Neural crest cell (in vitro differentiated cells): Measurements from ENCODE around the gene ABCB8. TPM values are rescaled to one million over a fixed set of nuclear protein-coding genes. Genes with fewer than 3 reads are reported as not detected.

ENCODE experiments used
- DNase-seq: peaks from one replicate; pipeline ENCODE4 v3.0.0; 2021; ENCODE audit warnings: low read depth, mixed read lengths, low spot score
- H3K27ac Mint-ChIP-seq: one replicate; pipeline ENCODE4 v1.8.0; 2021; ENCODE audit warnings: mild to moderate bottlenecking, mixed read lengths; ENCODE audit not compliant: unreplicated experiment
- H3K27me3 Mint-ChIP-seq: 2 replicates; pipeline ENCODE4 v1.8.0; 2021; ENCODE audit warnings: low read depth, mild to moderate bottlenecking, mixed read lengths
- H3K36me3 Mint-ChIP-seq: 2 replicates; pipeline ENCODE4 v1.8.0; 2021; ENCODE audit warnings: low read depth, mild to moderate bottlenecking, mixed read lengths
- H3K4me1 Mint-ChIP-seq: 2 replicates; pipeline ENCODE4 v1.8.0; 2021; ENCODE audit warnings: mixed read lengths
- H3K4me3 Mint-ChIP-seq: one replicate; pipeline ENCODE4 v1.8.0; 2021; ENCODE audit warnings: mild to moderate bottlenecking, mixed read lengths
- H3K9me3 Mint-ChIP-seq: 2 replicates; pipeline ENCODE4 v1.8.0; 2021; ENCODE audit warnings: mixed read lengths
- total RNA-seq: library from RNA; stranded (reverse); gene quantifications from 2 replicates; pipeline ENCODE4 v1.2.1, GENCODE V29; 2021
- TF ChIP-seq, protein P1 (sequence below): fragments of 200-600 bp; sonication (generic); conservative IDR thresholded peaks from 2 replicates; pipeline ENCODE4 v1.5.0; 2021; ENCODE audit warnings: antibody characterized with exemption, mild to moderate bottlenecking

The ABCB8 gene
- total RNA-seq, 1 donor from 2014 or later = 43.5 TPM

DNA sequence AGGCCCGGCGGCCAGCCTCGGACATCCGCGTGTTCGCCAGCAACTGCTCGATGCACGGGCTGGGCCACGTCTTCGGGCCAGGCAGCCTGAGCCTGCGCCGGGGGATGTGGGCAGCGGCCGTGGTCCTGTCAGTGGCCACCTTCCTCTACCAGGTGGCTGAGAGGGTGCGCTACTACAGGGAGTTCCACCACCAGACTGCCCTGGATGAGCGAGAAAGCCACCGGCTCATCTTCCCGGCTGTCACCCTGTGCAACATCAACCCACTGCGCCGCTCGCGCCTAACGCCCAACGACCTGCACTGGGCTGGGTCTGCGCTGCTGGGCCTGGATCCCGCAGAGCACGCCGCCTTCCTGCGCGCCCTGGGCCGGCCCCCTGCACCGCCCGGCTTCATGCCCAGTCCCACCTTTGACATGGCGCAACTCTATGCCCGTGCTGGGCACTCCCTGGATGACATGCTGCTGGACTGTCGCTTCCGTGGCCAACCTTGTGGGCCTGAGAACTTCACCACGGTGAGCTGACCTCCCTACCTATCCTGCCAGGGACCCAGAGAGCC, 20.7 kb downstream of the ABCB8 start:
- no peak for DNase-seq
- H3K4me1 Mint-ChIP-seq = no peaks in the 10 kb centered on the region
- peaks cover 19% of the 10 kb centered on the region for H3K27me3 Mint-ChIP-seq
- no peaks in the 10 kb centered on the region for H3K36me3 Mint-ChIP-seq
- TF ChIP-seq, protein P1, sequence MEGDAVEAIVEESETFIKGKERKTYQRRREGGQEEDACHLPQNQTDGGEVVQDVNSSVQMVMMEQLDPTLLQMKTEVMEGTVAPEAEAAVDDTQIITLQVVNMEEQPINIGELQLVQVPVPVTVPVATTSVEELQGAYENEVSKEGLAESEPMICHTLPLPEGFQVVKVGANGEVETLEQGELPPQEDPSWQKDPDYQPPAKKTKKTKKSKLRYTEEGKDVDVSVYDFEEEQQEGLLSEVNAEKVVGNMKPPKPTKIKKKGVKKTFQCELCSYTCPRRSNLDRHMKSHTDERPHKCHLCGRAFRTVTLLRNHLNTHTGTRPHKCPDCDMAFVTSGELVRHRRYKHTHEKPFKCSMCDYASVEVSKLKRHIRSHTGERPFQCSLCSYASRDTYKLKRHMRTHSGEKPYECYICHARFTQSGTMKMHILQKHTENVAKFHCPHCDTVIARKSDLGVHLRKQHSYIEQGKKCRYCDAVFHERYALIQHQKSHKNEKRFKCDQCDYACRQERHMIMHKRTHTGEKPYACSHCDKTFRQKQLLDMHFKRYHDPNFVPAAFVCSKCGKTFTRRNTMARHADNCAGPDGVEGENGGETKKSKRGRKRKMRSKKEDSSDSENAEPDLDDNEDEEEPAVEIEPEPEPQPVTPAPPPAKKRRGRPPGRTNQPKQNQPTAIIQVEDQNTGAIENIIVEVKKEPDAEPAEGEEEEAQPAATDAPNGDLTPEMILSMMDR = no peak
- H3K4me3 Mint-ChIP-seq = no peak overlapping the region
- no peak overlapping the region for H3K27ac Mint-ChIP-seq
- H3K9me3 Mint-ChIP-seq = no peaks in the 10 kb centered on the region

DNA sequence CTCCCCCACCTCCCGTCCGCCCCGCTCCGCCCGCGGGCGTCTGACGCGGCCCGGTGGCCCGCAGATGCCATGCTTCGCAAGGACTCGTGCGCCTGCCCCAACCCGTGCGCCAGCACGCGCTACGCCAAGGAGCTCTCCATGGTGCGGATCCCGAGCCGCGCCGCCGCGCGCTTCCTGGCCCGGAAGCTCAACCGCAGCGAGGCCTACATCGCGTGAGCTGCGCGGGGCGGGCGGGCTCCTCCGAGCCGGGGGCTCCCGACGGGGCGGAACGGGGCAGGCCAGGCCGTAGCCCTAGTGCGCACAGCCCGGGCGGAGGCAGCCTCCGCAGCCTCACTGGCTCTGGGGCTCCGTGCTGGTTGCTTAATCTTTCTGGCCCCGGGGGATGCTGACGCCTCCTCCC, 22.9 kb downstream of the ABCB8 start:
- Mint-ChIP-seq H3K36me3 (no peaks in the 10 kb centered on the region), H3K9me3 (no peaks in the 10 kb centered on the region), H3K4me3 (no peak overlapping the region), H3K27me3 (peaks cover 19% of the 10 kb centered on the region), H3K27ac (no peak overlapping the region), H3K4me1 (peaks cover 2% of the 10 kb centered on the region)
- TF ChIP-seq, protein P1 = no peak
- peak; percentile 55 for DNase-seq

DNA sequence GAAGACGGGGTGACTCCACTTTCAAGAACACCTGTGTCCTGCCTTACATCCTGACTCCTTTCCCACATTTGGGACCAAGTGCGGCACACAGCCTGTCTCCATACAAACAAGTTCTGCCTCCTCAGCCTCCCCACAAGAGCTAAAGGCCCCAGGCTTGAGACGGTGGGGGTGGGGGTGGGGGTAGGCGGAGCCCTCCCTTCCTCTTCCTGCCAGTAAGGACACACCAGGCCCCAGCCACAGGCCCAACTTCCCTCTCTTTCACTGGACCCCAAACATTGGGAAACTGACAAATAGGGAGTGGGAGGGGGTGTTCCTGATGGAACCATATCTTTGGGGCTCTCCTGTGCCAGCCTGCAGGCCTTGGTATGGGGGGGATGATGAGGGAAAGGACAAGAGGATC, 24.8 kb downstream of the ABCB8 start:
- Mint-ChIP-seq H3K27me3 (peaks cover 16% of the 10 kb centered on the region), H3K4me3 (peak overlapping the region; percentile 28), H3K4me1 (peaks cover 21% of the 10 kb centered on the region), H3K36me3 (no peaks in the 10 kb centered on the region), H3K9me3 (no peaks in the 10 kb centered on the region), H3K27ac (no peak overlapping the region)
- no peak for DNase-seq
- TF ChIP-seq, protein P1 = no peak

DNA sequence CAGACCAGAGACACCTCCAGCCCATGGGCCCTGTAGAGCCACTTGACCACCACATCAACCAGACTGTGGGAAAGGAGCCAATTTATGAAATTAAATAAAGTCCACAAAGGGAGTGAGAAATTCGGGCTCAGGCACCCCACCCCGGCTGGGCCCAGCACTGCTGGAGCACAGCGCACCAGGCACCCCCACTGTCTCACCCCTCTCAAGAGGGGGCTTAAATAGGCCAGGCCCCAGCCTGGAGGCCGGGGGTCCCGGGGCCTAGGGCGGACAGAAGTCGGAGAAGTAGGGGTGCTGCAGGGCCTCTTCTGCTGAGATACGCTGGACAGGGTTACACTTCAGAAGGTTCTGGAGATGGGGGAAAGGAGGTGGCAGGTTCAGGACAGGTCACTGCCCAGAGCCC, 25.5 kb downstream of the ABCB8 start:
- Mint-ChIP-seq H3K9me3 (no peaks in the 10 kb centered on the region), H3K4me1 (peaks cover 28% of the 10 kb centered on the region), H3K27ac (no peak overlapping the region), H3K27me3 (peaks cover 16% of the 10 kb centered on the region), H3K4me3 (no peak overlapping the region), H3K36me3 (no peaks in the 10 kb centered on the region)
- TF ChIP-seq, protein P1 = no peak
- no peak for DNase-seq

DNA sequence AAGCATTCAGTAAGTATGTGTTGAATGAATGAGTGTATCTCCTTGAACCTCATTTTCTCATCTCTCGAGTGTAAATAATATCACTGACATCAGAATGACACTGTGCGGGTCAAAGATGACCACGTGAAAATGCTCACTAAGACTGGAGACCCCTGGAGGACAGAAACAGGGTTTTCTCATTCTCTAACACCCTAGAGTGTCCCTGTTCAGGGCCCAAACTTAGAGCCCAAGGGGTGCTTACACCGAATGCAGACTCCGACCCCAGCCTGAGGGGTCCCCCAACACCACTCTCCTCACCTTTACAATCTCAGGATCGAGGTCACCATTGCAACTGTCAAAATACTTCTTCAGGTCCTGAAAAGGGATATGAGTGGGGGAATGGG, 28.0 kb downstream of the ABCB8 start:
- H3K4me3 Mint-ChIP-seq = peak overlapping the region; percentile 96
- DNase-seq = no peak
- H3K27ac Mint-ChIP-seq = no peak overlapping the region
- H3K4me1 Mint-ChIP-seq = peaks cover 39% of the 10 kb centered on the region
- TF ChIP-seq, protein P1 = peak; percentile 16
- peaks cover 4% of the 10 kb centered on the region for H3K27me3 Mint-ChIP-seq
- no peaks in the 10 kb centered on the region for H3K9me3 Mint-ChIP-seq
- no peaks in the 10 kb centered on the region for H3K36me3 Mint-ChIP-seq
